CD4-positive, alpha-beta T cell treated with Interleukin-15 for 4 hours (primary cell): Measurements from ENCODE around the gene ADH6.
"Not testable (repeated sequence)": the region's sequence is repeated elsewhere in the genome, so short reads cannot be mapped to it uniquely, and the experiment has no call there.

Source experiments
- DNase-seq: peaks from one replicate; pipeline ENCODE4 v3.0.0-alpha.2; 2020; ENCODE audit warnings: low spot score

The ADH6 gene

GRCh38 chr4:99219072-99219471 is at the start of gene ADH6:
Gene ADH6 (minus strand): TSS chr4:99219246. CDS start chr4:99219152, 94 bp downstream.
- DNase-seq: no peak

- no peak for DNase-seq
Measured at GRCh38 chr4:99264927-99265326, 45.9 kb upstream of the ADH6 start.

DNA sequence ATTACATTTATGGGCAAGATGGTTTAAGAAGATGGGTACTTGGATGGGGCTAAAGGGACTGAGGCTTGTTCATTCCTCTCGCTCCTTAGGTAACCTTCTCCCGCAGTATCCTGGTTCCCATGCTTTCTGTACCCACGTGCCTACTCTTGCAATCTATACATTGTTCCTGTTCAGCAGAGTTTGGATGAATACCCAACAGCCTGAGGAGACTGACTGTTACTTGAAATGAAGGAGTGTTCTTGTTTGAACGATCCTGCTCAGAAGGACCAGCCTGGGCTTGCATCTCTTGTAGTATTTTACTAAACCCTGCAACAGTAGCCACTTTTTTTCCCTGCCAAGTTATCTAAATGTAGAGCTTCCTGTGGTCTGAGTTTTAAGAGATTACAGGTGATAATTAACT is 33.7 kb upstream of the ADH6 start:
- DNase-seq: no peak

DNA sequence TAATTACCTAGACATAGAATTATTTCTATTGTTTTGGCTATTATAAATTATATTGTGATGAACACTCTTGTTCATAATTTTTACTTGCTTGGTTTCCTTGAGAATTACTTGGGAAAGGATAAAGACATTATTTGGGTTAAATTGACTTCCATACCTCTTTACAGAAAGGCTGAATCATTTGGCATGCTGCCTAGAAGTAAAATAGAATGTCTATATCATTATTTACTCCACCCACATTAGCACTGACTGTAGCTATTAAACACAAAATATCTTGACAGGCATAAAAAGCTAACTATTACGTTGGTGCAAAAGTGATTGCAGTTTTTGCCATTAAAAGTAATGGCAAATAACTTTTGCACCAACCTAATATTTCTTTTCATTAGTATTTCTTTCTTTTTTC is 29.7 kb upstream of the ADH6 start:
- no peak for DNase-seq

DNA sequence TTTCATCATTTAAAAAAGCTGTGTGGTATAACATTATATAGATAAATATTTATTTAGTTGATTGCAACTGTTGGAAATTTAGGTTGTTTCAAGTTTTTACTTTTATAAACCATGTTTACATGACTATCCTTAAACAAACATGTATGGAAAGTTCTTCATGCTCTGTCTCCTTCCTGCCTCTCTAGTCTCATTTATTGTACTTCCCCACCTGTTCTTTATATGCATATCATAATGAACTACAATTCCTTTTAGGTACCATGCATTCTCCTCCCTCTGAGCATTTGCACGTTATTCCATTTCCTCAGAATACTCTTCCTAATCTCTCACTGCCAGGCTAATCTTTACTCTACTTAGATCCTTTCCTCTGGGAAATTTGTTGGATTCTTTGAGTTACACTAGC is 16.9 kb upstream of the ADH6 start:
- no peak for DNase-seq

DNA sequence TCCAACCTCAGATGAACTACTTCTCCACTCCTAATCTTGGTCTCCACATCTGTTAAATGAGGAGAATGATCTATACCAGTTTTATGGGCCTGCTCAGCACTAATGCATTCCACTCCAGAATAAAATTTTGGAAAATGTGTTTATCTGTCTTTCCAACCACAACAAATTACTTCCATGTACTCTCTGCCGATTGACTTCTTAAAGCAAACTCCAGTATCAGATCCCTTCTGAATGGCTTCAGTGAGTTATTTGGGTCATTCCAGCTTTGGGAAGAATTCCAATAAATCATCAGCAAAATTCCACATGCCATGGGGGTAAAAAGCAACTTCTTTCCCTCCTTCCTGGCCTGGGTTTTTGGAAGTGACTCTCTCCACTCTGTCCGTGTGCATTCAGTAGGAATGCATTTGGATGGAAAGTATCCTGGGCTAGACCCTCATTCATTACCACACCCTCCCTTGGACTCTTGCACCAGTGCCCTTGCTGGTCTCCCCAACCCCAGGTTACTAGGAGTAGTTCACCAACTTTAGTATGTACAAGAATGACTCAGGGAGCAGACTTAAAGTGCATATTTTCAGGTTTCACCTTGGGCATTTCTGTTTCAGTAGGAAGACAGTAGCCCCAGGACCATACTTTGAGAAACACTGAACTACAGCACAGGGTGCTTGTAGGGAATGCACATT is 15.4 kb upstream of the ADH6 start:
- no peak for DNase-seq

DNA sequence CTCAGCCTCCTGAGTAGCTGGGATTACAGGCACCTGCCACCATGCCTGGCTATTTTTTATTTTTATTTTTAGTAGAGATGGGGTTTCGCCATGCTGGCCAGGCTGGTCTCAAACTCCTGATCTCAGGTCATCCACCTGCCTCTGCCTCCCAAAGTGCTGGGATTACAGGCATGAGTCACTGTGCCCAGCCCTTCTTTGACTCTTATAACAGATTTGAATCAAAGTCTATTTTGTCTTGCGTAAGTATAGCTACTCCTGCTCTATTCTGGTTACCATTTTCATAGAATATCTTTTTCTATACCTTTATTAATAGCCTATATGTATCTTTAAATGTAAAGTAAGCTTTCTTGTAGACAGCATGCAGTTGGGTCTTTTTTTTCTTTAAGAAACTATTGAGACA is 14.4 kb upstream of the ADH6 start:
- DNase-seq: not testable (repeated sequence)

GRCh38 chr4:99228706-99229105 is 9.7 kb upstream of the ADH6 start:
- DNase-seq: not testable (repeated sequence)

- DNase-seq: not testable (repeated sequence)
Measured at GRCh38 chr4:99227646-99228045, 8.6 kb upstream of the ADH6 start.

DNA sequence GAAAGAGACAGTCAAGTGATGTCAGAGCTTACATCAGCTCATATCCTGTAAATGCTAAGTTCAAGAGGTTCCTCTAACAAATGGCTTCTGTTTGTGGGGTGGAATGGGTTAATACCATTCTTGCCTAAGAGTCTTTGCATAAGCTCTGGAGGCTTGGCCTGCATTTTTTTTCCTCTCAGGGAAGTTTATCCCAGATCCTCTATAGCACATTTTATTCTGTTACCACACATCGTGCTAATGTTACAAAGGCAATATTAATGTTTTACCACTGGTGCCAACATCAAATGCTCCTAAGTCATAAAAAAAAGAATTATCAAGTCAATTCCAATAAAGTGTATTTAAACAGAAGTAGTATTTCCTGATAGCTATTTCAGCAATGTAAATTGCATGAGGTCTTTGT is 2.9 kb upstream of the ADH6 start:
- no peak for DNase-seq

GRCh38 chr4:99219479-99219878 is 433 bp upstream of the ADH6 start:
- no peak for DNase-seq

- DNase-seq: no peak
Measured at GRCh38 chr4:99215521-99215920, 3.5 kb downstream of the ADH6 start.

- no peak for DNase-seq
Measured at GRCh38 chr4:99210789-99211188, 8.3 kb downstream of the ADH6 start.

GRCh38 chr4:99209671-99210070 is 9.4 kb downstream of the ADH6 start:
- no peak for DNase-seq

GRCh38 chr4:99208719-99209075 is 10.3 kb downstream of the ADH6 start:
- DNase-seq: no peak

GRCh38 chr4:99207911-99208718 is 10.9 kb downstream of the ADH6 start:
- DNase-seq: no peak

GRCh38 chr4:99207069-99207743 is 11.8 kb downstream of the ADH6 start:
- DNase-seq: no peak

DNA sequence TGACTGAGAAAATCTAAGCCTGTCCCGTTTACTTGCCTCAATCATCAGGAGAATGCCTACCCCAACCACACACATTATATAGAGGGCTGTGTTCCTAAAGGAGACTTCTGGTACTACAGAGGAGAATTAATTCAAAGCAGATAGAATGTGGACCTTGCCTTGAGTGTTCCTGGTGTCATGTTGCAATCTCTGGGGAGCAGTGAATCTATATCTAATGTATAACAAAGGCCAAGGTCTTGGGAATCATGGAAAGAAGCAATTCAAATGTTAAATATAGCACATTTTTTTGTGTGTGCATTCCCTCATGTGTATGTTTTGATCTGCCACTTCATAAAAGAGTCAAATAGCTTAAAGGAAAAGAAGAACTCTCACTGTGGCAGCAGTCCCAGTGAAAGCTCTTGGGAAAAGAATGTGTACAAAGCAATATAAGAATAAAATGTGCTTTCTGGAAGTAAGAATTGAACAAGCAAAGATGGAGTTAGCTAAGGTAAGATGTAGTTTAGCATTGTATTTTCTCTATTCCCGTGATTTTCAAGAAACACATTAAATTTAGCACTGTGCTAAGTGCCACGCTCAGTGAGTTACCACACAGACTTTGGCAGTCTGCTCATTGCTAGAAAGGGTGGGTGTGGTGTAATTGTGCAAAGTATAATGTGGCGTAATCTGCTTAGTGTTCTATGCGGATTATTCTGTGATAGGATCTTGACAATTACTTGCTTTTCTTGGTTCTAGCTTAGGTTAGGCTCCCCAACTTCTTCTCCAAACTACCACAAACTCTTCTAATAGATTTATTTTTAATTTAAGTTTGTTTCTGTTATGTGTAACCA is 13.7 kb downstream of the ADH6 start:
- no peak for DNase-seq

DNA sequence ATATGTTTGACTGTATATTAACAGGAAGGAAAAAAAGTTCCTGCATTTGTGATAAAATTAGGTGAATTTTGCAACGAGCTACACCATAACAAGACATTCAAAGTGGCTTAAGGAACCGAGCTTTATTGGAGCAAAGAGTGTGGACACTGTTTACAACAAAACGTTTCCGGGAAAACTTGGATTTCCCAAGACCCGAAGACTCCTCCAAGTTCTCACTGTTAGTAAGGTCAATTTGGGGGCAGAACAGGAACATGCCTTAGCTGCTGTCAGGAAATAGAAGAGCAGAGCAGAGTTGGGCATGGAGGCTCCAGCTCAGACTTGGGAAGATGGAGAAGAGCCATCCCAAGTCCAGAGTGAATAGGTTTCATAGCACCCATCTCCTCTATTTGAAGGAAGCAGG is 16.5 kb downstream of the ADH6 start:
- DNase-seq: no peak

GRCh38 chr4:99202094-99202493 is 17.0 kb downstream of the ADH6 start:
- DNase-seq: no peak

GRCh38 chr4:99201690-99202089 is 17.4 kb downstream of the ADH6 start:
- DNase-seq: no peak

DNA sequence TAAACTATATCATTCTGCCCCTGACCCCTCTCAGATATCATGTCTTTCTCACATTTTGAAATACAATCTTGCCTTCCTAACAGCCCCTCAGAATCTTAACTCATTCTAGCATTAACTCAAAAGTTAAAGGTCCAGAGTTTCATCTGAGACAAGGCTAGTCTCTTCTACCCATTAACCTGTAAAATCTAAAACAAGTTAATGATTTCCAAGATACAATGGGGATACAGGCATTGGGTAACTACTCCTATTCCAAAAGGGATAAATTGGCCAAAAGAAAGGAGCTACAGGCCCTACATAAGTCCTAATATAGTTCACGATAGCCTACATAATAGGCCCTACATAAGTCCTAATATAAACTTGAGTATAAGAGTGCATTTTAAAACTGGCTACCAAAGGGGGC is 18.9 kb downstream of the ADH6 start:
- DNase-seq: no peak
